Activated T-cell treated with anti-CD3 and anti-CD28 coated beads, Interleukin-2, amount 50 U/mL, for 24 hours (primary cell): ENCODE results near the gene VWA2.

Experiments
- DNase-seq: peaks from one replicate; pipeline ENCODE4 v3.0.0-alpha.2; 2020
- H3K27ac Mint-ChIP-seq: 2 replicates; pipeline ENCODE4 v1.8.0; 2020; ENCODE audit warnings: mild to moderate bottlenecking, mixed read lengths
- H3K27me3 Mint-ChIP-seq: 2 replicates; pipeline ENCODE4 v1.8.0; 2020; ENCODE audit warnings: mixed read lengths
- H3K36me3 Mint-ChIP-seq: 2 replicates; pipeline ENCODE4 v1.8.0; 2020; ENCODE audit warnings: low read depth, mixed read lengths
- H3K4me1 Mint-ChIP-seq: 2 replicates; pipeline ENCODE4 v1.8.0; 2020; ENCODE audit warnings: low read depth, mixed read lengths
- H3K4me3 Mint-ChIP-seq: 2 replicates; pipeline ENCODE4 v1.8.0; 2020; ENCODE audit warnings: mild to moderate bottlenecking, moderate library complexity, mixed read lengths
- H3K9me3 Mint-ChIP-seq: 2 replicates; pipeline ENCODE4 v1.8.0; 2020; ENCODE audit warnings: mixed read lengths

Gene VWA2

DNA sequence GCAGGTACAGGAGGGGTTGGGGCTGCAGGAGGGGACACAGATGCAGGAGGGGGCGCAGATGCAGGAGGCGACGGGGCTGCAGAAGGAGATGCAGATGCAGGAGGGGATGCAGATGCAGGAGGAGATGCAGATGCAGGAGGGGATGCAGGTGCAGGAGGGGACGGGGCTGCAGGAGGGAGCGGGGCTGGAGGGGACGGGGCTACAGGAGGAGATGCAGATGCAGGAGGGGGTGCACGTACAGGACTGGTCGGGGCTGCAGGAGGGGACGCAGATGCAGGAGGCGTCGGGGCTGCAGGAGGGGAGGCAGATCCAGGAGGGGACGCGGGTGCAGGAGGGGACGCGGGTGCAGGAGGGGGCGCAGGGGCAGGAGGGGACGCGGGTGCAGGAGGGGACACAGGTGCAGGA, 66.5 kb downstream of the VWA2 start:
- no peak overlapping the region for H3K4me3 Mint-ChIP-seq

DNA sequence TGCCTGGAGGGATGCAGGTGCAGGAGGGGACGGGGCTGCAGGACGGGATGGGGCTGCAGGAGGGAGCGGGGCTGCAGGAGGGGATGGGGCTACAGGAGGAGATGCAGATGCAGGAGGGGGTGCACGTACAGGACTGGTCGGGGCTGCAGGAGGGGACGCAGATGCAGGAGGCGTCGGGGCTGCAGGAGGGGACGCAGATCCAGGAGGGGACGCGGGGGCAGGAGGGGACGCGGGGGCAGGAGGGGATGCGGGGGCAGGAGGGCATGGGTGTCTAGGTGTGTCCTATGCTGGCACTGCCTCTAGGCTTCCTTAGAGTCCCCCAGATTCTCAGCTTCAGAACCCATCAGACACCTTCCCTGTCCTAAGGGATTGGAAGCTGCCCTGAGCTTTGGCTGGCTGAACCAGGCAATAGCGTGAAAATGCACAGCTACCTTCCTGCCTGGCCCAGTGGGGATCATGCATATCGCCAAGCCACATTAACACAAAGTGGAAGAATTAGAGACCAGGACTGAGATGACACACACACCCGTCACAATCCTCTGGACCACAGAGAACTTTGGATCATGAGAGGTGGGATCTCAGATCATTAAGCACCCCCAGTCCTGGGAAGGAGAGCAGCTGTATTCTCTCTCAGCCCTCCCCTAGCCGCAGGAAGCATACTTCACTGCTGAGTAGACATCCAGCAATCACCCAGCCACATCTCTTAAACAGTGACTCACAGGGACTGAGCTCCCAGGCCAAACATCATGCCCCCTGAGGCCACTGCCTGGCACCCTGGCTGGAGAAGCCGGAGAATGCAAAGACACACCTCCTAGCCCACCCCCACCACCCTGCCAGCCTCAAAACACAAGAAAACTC, 67.3 kb downstream of the VWA2 start:
- H3K4me1 Mint-ChIP-seq = peaks cover 14% of the 10 kb centered on the region
- H3K4me3 Mint-ChIP-seq = no peak overlapping the region
- no peak for DNase-seq
- no peaks in the 10 kb centered on the region for H3K27me3 Mint-ChIP-seq
- no peaks in the 10 kb centered on the region for H3K36me3 Mint-ChIP-seq
- no peaks in the 10 kb centered on the region for H3K9me3 Mint-ChIP-seq
- H3K27ac Mint-ChIP-seq = no peak overlapping the region

More for the DNA sequence above, 66.5 kb downstream of the VWA2 start:
- Mint-ChIP-seq H3K4me1 (peaks cover 14% of the 10 kb centered on the region), H3K27ac (no peak overlapping the region), H3K36me3 (peaks cover 2% of the 10 kb centered on the region), H3K9me3 (no peaks in the 10 kb centered on the region), H3K27me3 (no peaks in the 10 kb centered on the region)
- DNase-seq = no peak

DNA sequence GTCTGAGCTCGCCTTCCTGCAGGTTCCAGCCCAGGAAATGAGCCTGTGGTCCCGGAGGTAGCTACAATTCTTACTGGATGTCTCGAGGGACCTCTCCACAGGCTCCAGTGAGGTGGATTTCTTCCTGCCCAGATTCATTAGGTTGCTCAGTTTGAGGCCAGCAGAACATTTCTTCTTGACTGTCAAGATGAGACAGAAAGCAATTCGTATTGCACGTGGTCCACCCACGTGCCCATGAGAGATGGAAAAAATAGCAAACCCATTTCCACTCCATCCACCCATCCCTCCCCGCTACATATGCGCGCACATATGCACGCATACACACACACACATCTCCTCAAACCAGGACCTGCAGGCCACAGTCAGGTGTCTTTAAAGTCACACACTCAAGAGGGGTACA, 68.7 kb downstream of the VWA2 start:
- no peak overlapping the region for H3K27ac Mint-ChIP-seq
- DNase-seq = no peak
- H3K4me3 Mint-ChIP-seq = no peak overlapping the region
- no peaks in the 10 kb centered on the region for H3K27me3 Mint-ChIP-seq
- no peaks in the 10 kb centered on the region for H3K9me3 Mint-ChIP-seq
- no peaks in the 10 kb centered on the region for H3K36me3 Mint-ChIP-seq
- peaks cover 14% of the 10 kb centered on the region for H3K4me1 Mint-ChIP-seq

DNA sequence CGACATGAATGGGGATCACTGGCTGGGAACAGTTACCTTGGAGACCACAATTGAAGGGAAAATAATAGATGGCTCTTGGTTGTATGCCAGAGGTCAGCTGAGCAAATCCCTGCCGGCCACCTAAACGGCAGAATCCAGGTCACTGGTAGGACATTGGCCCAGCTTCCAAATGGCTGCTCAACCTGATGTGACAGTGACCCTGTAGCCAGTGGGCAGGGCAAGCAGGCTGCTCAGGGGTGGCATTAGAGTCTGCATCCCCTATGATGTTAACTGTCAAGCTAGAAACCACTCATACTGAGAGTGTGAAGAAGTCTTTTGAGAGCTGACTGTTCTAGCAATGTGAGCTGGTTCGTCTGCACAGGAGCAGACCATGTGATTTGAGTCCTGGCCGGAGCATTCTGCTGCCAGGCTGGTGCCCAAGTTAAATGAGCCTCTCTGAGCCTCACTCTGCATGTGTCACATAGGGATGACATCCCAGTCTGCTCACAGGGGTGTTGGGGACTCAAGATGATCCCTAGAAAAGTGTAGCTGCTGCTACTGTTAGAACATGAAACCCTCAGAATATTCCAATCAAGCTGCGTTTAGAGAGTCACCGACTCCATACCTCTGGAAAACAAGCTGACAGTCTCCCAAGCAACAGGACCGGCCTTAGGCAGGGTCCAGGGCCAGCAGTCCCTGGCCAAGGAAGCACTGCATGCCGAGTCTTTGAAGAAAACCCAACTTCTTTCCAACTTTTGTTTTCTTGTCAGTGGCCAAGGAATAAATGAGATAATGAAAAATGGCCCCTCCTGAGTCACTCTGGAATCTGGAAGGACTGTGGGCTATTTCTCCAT, 69.7 kb downstream of the VWA2 start:
- Mint-ChIP-seq H3K27ac (no peak overlapping the region), H3K4me3 (no peak overlapping the region), H3K4me1 (peaks cover 12% of the 10 kb centered on the region), H3K36me3 (no peaks in the 10 kb centered on the region), H3K27me3 (no peaks in the 10 kb centered on the region), H3K9me3 (no peaks in the 10 kb centered on the region)
- DNase-seq = no peak

DNA sequence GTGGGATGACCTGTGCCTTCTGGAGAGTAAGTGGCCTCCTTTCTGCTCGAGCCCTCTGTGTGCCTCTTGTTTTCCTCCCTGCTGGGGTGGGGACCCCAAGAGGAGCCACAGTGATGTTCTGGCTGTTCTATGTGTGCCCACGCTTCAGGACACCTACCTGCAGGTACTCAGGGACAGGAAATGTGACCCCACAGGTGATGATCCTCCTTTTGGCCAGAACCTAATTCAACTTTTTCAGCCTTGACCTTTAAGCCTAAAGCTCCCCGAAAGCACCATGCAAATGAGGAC, 70.3 kb downstream of the VWA2 start:
- no peak overlapping the region for H3K4me3 Mint-ChIP-seq
- no peak overlapping the region for H3K27ac Mint-ChIP-seq
- H3K9me3 Mint-ChIP-seq = no peaks in the 10 kb centered on the region
- DNase-seq = no peak
- no peaks in the 10 kb centered on the region for H3K36me3 Mint-ChIP-seq
- H3K27me3 Mint-ChIP-seq = no peaks in the 10 kb centered on the region
- peaks cover 6% of the 10 kb centered on the region for H3K4me1 Mint-ChIP-seq

- Mint-ChIP-seq H3K27me3 (no peaks in the 10 kb centered on the region), H3K36me3 (no peaks in the 10 kb centered on the region), H3K4me1 (peaks cover 2% of the 10 kb centered on the region), H3K9me3 (no peaks in the 10 kb centered on the region), H3K4me3 (no peak overlapping the region), H3K27ac (no peak overlapping the region)
- DNase-seq = no peak
Observed at GRCh38 chr10:114310346-114310745, 71.3 kb downstream of the VWA2 start.

- Mint-ChIP-seq H3K36me3 (no peaks in the 10 kb centered on the region), H3K9me3 (no peaks in the 10 kb centered on the region), H3K4me1 (peaks cover 2% of the 10 kb centered on the region), H3K4me3 (no peak overlapping the region), H3K27me3 (no peaks in the 10 kb centered on the region), H3K27ac (no peak overlapping the region)
- DNase-seq = no peak
Observed at GRCh38 chr10:114311023-114311422, 72.0 kb downstream of the VWA2 start.

- no peak for DNase-seq
- no peak overlapping the region for H3K27ac Mint-ChIP-seq
- H3K9me3 Mint-ChIP-seq = no peaks in the 10 kb centered on the region
- no peaks in the 10 kb centered on the region for H3K36me3 Mint-ChIP-seq
- H3K4me3 Mint-ChIP-seq = no peak overlapping the region
- H3K27me3 Mint-ChIP-seq = no peaks in the 10 kb centered on the region
- peaks cover 2% of the 10 kb centered on the region for H3K4me1 Mint-ChIP-seq
Observed at GRCh38 chr10:114311496-114312209, 72.6 kb downstream of the VWA2 start.

DNA sequence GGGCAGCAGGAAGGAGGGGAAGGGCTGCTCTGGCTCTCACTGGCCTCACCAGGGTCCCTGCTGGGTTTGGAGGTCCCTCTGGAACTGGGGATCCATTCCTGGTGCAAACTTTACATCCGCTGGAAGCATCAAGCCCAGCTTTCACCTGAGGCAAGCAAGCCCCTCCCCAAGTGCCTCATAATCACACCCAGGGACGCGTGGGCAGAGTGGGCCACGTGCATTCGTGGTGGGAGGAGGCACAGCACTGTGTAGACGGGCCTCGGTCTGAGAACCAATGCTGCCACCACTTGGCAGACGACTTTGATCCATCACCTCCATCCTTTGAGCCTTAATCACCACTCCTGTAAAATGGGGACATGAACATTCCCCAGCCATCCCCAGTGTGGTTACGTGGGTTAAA, 74.1 kb downstream of the VWA2 start:
- Mint-ChIP-seq H3K4me1 (no peaks in the 10 kb centered on the region), H3K27ac (no peak overlapping the region), H3K9me3 (no peaks in the 10 kb centered on the region), H3K4me3 (no peak overlapping the region), H3K27me3 (no peaks in the 10 kb centered on the region), H3K36me3 (no peaks in the 10 kb centered on the region)
- DNase-seq = no peak

- no peaks in the 10 kb centered on the region for H3K9me3 Mint-ChIP-seq
- H3K27me3 Mint-ChIP-seq = no peaks in the 10 kb centered on the region
- no peaks in the 10 kb centered on the region for H3K4me1 Mint-ChIP-seq
- no peak for DNase-seq
- H3K4me3 Mint-ChIP-seq = no peak overlapping the region
- H3K27ac Mint-ChIP-seq = no peak overlapping the region
- H3K36me3 Mint-ChIP-seq = no peaks in the 10 kb centered on the region
Observed at GRCh38 chr10:114313866-114314265, 74.8 kb downstream of the VWA2 start.

- H3K4me3 Mint-ChIP-seq = no peak overlapping the region
- no peaks in the 10 kb centered on the region for H3K9me3 Mint-ChIP-seq
- H3K36me3 Mint-ChIP-seq = no peaks in the 10 kb centered on the region
- H3K27ac Mint-ChIP-seq = no peak overlapping the region
- DNase-seq = no peak
- H3K27me3 Mint-ChIP-seq = no peaks in the 10 kb centered on the region
- no peaks in the 10 kb centered on the region for H3K4me1 Mint-ChIP-seq
Observed at GRCh38 chr10:114315566-114316420, 76.7 kb downstream of the VWA2 start.

- H3K9me3 Mint-ChIP-seq = no peaks in the 10 kb centered on the region
- H3K36me3 Mint-ChIP-seq = no peaks in the 10 kb centered on the region
- no peak overlapping the region for H3K27ac Mint-ChIP-seq
- H3K27me3 Mint-ChIP-seq = no peaks in the 10 kb centered on the region
- H3K4me1 Mint-ChIP-seq = no peaks in the 10 kb centered on the region
- H3K4me3 Mint-ChIP-seq = no peak overlapping the region
- no peak for DNase-seq
Observed at GRCh38 chr10:114316744-114317143, 77.7 kb downstream of the VWA2 start.

- Mint-ChIP-seq H3K9me3 (no peaks in the 10 kb centered on the region), H3K36me3 (no peaks in the 10 kb centered on the region), H3K4me3 (no peak overlapping the region), H3K27me3 (no peaks in the 10 kb centered on the region), H3K27ac (no peak overlapping the region), H3K4me1 (no peaks in the 10 kb centered on the region)
- DNase-seq = no peak
Observed at GRCh38 chr10:114319406-114320248, 80.6 kb downstream of the VWA2 start.
